Colonic mucosa (tissue), 4 donors: ENCODE data around the gene ZSWIM1. TPM values are rescaled to one million over a fixed set of nuclear protein-coding genes. Genes with fewer than 3 reads are reported as not detected.

Experiments
- DNase-seq: peaks from one replicate; pipeline ENCODE4 v3.0.0-alpha.2; 2020
- H3K27ac ChIP-seq: fragments of 200-600 bp; one replicate; pipeline ENCODE4 v1.8.0; 2021
- H3K27me3 ChIP-seq: fragments of 200-600 bp; one replicate; pipeline ENCODE4 v1.8.0; 2021
- H3K36me3 ChIP-seq: fragments of 200-600 bp; one replicate; pipeline ENCODE4 v1.8.0; 2021
- H3K4me1 ChIP-seq: fragments of 200-600 bp; one replicate; pipeline ENCODE4 v1.8.0; 2021; ENCODE audit warnings: mild to moderate bottlenecking
- H3K4me3 ChIP-seq: fragments of 200-600 bp; one replicate; pipeline ENCODE4 v1.8.0; 2021
- H3K9ac ChIP-seq, 2 donors: one replicate each; pipeline ENCODE4 v1.7.0; 2013; ENCODE audit warnings: control low read depth in 2 of 2, low read depth in 2 of 2, low read length in 2 of 2
- H3K9me3 ChIP-seq: fragments of 200-600 bp; one replicate; pipeline ENCODE4 v1.8.0; 2021
- intact Hi-C: fragments of 100-400 bp; cut with DNase I; formaldehyde crosslinking; loops from one replicate; pipeline ENCODE4 v1.14.1; 2022
- total RNA-seq, 2 donors: library from RNA; stranded (reverse); fragmentation: NEBNext Ultra II Directional in 1 of 2; extraction: Animal tissue kit (Norgen Biotek cat#: 25700) in 1 of 2; gene quantifications; one replicate each; pipeline ENCODE4 v1.2.1, GENCODE V29; 2021
- TF ChIP-seq, protein P1 (sequence below): fragments of 200-600 bp; IDR thresholded peaks from one replicate; pipeline ENCODE4 v1.8.0; 2022; ENCODE audit warnings: antibody characterized with exemption, mild to moderate bottlenecking
- donor health status: healthy.
- donor health status: DM: no; HTN: no; CAD: no.
- donor health status: DM: no; HTN: no; CAD: no.

Gene ZSWIM1
- total RNA-seq, 2 donors from 2014 or later, result 13.3 to 13.4 TPM

DNA sequence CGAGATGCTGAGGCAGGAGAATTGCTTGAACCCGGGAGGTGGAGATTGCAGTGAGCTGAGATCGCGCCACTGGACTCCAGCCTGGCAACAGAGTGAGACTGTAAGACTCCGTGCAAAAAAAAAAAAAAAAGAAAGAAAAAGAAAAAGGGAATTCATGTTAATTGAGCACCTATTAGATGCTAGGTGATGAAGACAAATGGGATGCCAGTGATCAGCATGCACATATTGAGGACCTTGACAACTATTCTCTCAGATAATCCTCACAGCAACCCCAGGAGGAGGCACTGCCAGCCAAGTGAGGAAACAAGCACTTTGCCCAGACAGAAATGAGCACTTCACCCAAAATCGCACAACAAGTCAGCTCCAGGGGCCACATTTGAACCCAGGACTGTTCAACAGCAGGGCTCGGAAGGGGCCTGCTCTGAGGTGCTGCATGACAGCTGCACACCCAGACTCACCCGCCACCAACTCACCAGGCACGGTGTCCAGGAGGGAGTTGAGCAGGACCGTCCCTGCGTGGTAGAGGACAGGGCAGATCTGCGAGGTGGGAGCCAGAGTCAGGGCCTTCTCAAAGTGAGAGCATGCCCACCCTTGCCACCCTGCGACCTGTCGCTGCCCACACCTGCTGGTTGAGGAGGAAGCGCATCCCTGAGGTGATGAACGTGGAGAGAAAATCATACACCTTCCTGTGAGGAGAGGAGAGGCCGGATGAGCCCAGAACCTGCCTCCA lies 26.4 kb downstream of the ZSWIM1 start:
- H3K27ac ChIP-seq, result no peak overlapping the region
- no peaks in the 10 kb centered on the region for H3K9me3 ChIP-seq
- no peak overlapping the region for H3K4me3 ChIP-seq
- TF ChIP-seq, protein P1, sequence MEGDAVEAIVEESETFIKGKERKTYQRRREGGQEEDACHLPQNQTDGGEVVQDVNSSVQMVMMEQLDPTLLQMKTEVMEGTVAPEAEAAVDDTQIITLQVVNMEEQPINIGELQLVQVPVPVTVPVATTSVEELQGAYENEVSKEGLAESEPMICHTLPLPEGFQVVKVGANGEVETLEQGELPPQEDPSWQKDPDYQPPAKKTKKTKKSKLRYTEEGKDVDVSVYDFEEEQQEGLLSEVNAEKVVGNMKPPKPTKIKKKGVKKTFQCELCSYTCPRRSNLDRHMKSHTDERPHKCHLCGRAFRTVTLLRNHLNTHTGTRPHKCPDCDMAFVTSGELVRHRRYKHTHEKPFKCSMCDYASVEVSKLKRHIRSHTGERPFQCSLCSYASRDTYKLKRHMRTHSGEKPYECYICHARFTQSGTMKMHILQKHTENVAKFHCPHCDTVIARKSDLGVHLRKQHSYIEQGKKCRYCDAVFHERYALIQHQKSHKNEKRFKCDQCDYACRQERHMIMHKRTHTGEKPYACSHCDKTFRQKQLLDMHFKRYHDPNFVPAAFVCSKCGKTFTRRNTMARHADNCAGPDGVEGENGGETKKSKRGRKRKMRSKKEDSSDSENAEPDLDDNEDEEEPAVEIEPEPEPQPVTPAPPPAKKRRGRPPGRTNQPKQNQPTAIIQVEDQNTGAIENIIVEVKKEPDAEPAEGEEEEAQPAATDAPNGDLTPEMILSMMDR, result no peak
- no peaks in the 10 kb centered on the region for H3K27me3 ChIP-seq
- H3K36me3 ChIP-seq, result no peaks in the 10 kb centered on the region
- no peak for DNase-seq
- H3K9ac ChIP-seq, result no peak overlapping the region
- intact Hi-C loops, result no loop called here
- H3K4me1 ChIP-seq, result peaks cover 7% of the 10 kb centered on the region

DNA sequence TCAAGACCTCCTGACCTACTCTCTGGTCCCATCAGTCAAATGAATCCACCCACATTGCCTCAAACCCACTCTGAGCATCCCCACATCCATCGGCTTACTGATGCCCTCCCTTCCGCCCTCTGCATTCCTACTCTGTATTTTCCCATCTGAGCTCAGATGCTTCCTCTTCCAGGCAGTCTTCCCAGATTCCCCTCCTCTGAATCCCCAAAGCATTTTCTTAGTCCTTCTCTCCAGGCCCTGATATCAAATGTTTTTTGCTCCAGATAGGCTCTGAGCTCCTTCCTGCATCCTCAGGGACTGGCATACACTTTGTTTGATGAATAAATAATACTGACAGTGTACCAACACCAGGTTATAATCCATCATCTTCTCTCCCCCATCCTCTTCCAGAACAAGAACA lies 27.1 kb downstream of the ZSWIM1 start:
- no peak for DNase-seq
- Histone ChIP-seq H3K36me3 (no peaks in the 10 kb centered on the region), H3K4me3 (no peak overlapping the region), H3K27me3 (no peaks in the 10 kb centered on the region), H3K4me1 (peaks cover 7% of the 10 kb centered on the region), H3K9ac (no peak overlapping the region), H3K9me3 (no peaks in the 10 kb centered on the region), H3K27ac (no peak overlapping the region)
- intact Hi-C loops, result no loop called here
- TF ChIP-seq, protein P1, result no peak

DNA sequence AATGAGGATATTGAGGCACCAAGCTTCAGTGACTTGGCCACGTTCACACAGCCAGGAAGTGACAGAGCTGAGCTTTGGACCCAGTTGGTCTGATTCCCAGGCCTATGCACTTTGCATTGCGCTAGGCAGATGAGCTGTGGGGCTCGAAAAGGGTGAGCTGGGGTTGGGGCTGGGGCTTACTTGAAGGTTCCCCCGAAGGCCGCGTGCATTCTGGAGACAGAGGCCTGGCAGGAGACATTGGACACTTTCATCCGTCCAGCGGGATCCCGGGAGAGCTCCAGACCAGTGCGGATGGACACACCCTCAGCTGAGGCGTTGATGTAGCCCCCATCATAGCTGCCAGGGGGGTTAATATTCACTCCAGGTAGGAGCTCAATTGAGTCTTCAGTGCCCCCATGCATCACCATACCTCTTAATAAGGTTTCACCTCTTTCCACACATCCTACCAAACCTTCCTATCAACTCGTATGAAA lies 28.3 kb downstream of the ZSWIM1 start:
- intact Hi-C loops, result no loop called here
- Histone ChIP-seq H3K27ac (no peak overlapping the region), H3K4me3 (no peak overlapping the region), H3K4me1 (peaks cover 7% of the 10 kb centered on the region), H3K9me3 (no peaks in the 10 kb centered on the region), H3K36me3 (no peaks in the 10 kb centered on the region), H3K9ac (no peak overlapping the region), H3K27me3 (no peaks in the 10 kb centered on the region)
- DNase-seq, result no peak
- TF ChIP-seq, protein P1, result no peak

DNA sequence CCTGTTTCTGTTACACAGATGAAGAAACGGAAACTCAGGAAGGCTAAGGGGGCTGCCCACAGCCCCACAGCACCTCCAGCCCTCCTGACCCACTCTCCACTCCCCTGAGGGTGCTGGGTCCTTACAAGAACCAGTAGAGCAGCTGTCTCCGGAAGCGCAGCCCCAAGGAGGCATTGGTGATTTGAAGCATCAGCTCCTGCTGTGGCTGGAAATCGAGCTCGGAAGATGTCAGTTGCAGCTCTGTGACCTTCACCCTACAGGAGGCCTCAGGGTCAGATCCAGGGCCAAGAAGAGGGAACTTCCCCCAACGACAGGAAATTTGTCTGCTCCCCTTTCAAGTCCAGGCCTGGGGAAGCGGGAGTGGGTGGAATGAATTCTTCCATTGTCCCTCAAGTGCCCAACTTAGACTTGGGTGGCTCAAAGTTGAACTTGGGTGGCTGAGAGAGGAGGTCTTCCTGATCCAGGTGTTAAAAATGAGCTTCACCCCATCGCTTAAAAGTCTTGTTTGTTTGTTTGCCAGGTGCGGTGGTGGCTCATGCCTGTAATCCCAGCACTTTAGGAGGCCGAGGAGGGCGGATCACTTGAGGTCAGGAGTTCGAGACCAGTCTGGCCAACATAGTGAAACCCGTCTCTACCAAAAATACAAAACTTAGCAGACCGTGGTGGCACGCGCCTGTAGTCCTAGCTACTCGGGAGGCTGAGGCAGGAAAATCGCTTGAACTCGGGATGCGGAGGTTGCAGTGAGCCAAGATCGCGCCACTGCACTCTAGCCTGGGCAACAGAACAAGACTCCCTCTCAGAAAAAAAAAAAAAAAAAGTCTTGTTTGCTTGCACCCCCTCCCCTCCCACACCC lies 29.0 kb downstream of the ZSWIM1 start:
- TF ChIP-seq, protein P1, result no peak
- Histone ChIP-seq H3K9me3 (no peaks in the 10 kb centered on the region), H3K4me3 (no peak overlapping the region), H3K4me1 (peaks cover 7% of the 10 kb centered on the region), H3K36me3 (no peaks in the 10 kb centered on the region), H3K27ac (no peak overlapping the region), H3K9ac (no peak overlapping the region), H3K27me3 (no peaks in the 10 kb centered on the region)
- intact Hi-C loops, result no loop called here
- no peak for DNase-seq

DNA sequence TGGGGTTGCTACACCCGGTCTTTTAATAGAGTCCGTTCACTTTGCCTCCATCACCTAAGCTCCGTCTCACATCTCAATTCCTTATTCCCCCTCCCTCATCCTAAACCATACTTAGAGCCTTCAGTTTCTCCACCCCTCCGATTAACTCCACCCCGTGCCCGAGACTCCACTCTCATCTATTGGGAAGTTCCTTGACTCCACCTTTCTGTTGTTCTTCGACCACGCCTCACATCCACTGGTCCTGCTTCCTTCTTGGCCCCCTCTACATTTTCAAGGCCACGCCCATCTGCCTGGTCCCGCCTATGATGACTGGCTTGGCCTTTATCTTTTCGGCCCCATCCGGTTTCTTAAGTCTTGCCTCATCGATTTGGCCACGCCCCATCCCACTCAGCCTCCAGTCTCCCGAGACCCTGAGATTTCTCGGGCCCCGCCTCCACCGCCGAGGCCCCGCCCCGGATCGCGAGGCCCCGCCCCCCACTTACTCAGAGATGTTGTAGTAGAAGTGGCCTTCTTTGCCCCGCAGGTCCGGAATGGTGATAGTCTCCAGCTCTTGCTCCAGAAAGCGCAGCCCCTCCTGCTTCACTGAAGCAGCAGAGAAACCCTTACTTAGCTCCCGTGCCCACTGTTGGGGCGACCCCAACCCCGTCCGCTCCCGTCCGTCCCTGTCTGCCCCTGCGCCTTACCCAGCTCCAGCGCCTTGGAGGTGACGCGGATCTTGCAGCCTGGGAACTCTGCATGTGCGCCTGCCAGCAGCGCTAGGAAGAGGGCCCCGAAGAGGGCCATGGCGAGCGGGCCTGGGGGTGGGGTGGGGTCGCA lies 29.9 kb downstream of the ZSWIM1 start:
- Histone ChIP-seq H3K9me3 (no peaks in the 10 kb centered on the region), H3K4me1 (peaks cover 7% of the 10 kb centered on the region), H3K9ac (peak overlapping the region; percentile 57 to 74), H3K36me3 (no peaks in the 10 kb centered on the region), H3K27me3 (no peaks in the 10 kb centered on the region), H3K4me3 (peak overlapping the region; percentile 46), H3K27ac (peak overlapping the region; percentile 75)
- peak; percentile 98 for DNase-seq
- intact Hi-C loops, result no loop called here
- TF ChIP-seq, protein P1, result no peak
